ENCODE results near the gene EIF4A3.

The EIF4A3 gene

GRCh38 chr17:80138856-80139426 lies 8.0 kb downstream of the EIF4A3 start:
- no peak for DNase-seq (ENCODE audit: extremely low read depth in 1 of 2, low read depth in 1 of 2)

GRCh38 chr17:80137131-80137530 lies 9.8 kb downstream of the EIF4A3 start:
- DNase-seq (ENCODE audit: extremely low read depth in 1 of 2, low read depth in 1 of 2), result no peak

- no peak for DNase-seq (ENCODE audit: extremely low read depth in 1 of 2, low read depth in 1 of 2)
These were observed 13.3 kb downstream of the EIF4A3 start for GRCh38 chr17:80133626-80133970.

GRCh38 chr17:80132906-80133625 lies 13.9 kb downstream of the EIF4A3 start:
- DNase-seq (ENCODE audit: extremely low read depth in 1 of 2, low read depth in 1 of 2), result no peak

GRCh38 chr17:80130992-80131391 lies 15.9 kb downstream of the EIF4A3 start:
- DNase-seq (ENCODE audit: extremely low read depth in 1 of 2, low read depth in 1 of 2), result no peak

- no peak for DNase-seq (ENCODE audit: extremely low read depth in 1 of 2, low read depth in 1 of 2)
These were observed 17.8 kb downstream of the EIF4A3 start for GRCh38 chr17:80129006-80129565.

GRCh38 chr17:80126449-80126715 lies 20.5 kb downstream of the EIF4A3 start:
- DNase-seq (ENCODE audit: extremely low read depth in 1 of 2, low read depth in 1 of 2), result no peak

- DNase-seq (ENCODE audit: extremely low read depth in 1 of 2, low read depth in 1 of 2), result no peak
These were observed 21.1 kb downstream of the EIF4A3 start for GRCh38 chr17:80125656-80126448.

GRCh38 chr17:80124351-80124981 lies 22.5 kb downstream of the EIF4A3 start:
- DNase-seq (ENCODE audit: extremely low read depth in 1 of 2, low read depth in 1 of 2), result no peak

GRCh38 chr17:80123791-80124190 lies 23.1 kb downstream of the EIF4A3 start:
- no peak for DNase-seq (ENCODE audit: extremely low read depth in 1 of 2, low read depth in 1 of 2)

- no peak for DNase-seq (ENCODE audit: extremely low read depth in 1 of 2, low read depth in 1 of 2)
These were observed 23.9 kb downstream of the EIF4A3 start for GRCh38 chr17:80122926-80123505.

- DNase-seq (ENCODE audit: extremely low read depth in 1 of 2, low read depth in 1 of 2), result no peak
These were observed 24.8 kb downstream of the EIF4A3 start for GRCh38 chr17:80122026-80122575.

GRCh38 chr17:80119839-80120238 lies 27.1 kb downstream of the EIF4A3 start:
- no peak for DNase-seq (ENCODE audit: extremely low read depth in 1 of 2, low read depth in 1 of 2)

- no peak for DNase-seq (ENCODE audit: extremely low read depth in 1 of 2, low read depth in 1 of 2)
These were observed 27.6 kb downstream of the EIF4A3 start for GRCh38 chr17:80119271-80119791.

- DNase-seq (ENCODE audit: extremely low read depth in 1 of 2, low read depth in 1 of 2), result no peak
These were observed 28.2 kb downstream of the EIF4A3 start for GRCh38 chr17:80118601-80119270.

- no peak for DNase-seq (ENCODE audit: extremely low read depth in 1 of 2, low read depth in 1 of 2)
These were observed 29.2 kb downstream of the EIF4A3 start for GRCh38 chr17:80117491-80118401.

GRCh38 chr17:80116921-80117380 lies 30.0 kb downstream of the EIF4A3 start:
- no peak for DNase-seq (ENCODE audit: extremely low read depth in 1 of 2, low read depth in 1 of 2)

GRCh38 chr17:80116276-80116920 lies 30.5 kb downstream of the EIF4A3 start:
- DNase-seq (ENCODE audit: extremely low read depth in 1 of 2, low read depth in 1 of 2), result no peak
